K562 (cell line): Measurements from ENCODE around the gene SFSWAP.
"Not testable (repeated sequence)": the region's sequence is repeated elsewhere in the genome, so short reads cannot be mapped to it uniquely, and the experiment has no call there.

Experiments
- CTCF ChIP-seq, 3 experiments: IDR thresholded peaks in 2 of 3; conservative IDR thresholded peaks in 1 of 3; 2 replicates each; pipeline ENCODE4 v1.5.1; 2011 to 2012; ENCODE audit warnings: low read length in 3 of 3, mild to moderate bottlenecking in 3 of 3, control low read depth in 2 of 3, improper control_type of control experiment in 1 of 3, inconsistent platforms in 1 of 3, low read depth in 1 of 3, mixed read lengths in 1 of 3, moderate library complexity in 1 of 3; ENCODE audit not compliant: insufficient read depth in 2 of 3
- FOS ChIP-seq: IDR thresholded peaks from 3 replicates; pipeline ENCODE4 v1.6.1; 2011; ENCODE audit not compliant: insufficient read length; ENCODE audit errors: extremely low read depth

- not testable (repeated sequence) for TF ChIP-seq CTCF (IDR thresholded peaks at IDR 0.05 in 2 of 3, conservative IDR thresholded peaks at IDR 0.05 in 1 of 3; ENCODE audit: insufficient read depth in 2 of 3, low read depth in 1 of 3, low read length in 3 of 3); FOS
These were observed 66.4 kb downstream of the SFSWAP start for GRCh38 chr12:131777269-131777668.
